ENCODE results near the gene PRKAR1A.

PRKAR1A gene

DNA sequence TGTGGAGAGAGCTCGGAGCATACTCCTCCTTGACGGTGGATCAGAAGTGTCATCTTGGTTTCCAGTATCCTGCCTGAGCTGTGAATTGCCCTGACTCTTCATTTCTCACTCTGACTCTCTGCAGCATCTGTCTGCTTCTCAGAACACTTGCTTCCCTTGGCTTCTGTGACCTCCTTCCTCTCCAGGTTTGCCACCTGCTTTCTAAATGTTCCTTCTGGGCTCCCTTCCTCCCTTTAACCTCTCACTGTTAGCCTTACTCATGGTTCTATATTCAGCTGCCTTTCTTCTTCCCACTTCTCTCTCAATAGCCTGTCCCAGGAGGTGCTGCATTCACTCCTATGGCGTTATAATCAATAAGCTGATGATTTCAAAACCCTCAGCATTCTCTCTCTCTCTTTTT, 11.2 kb upstream of the PRKAR1A start:
- ATAC-seq, result no peak
- no peak for TF ChIP-seq ARNTL (CRISPR knock-in tag; IDR thresholded peaks at IDR 0.05; ENCODE audit: borderline replicate concordance, low read depth)
- TF ChIP-seq TCF4 (CRISPR knock-in tag; IDR thresholded peaks at IDR 0.05; ENCODE audit: borderline replicate concordance), result no peak

DNA sequence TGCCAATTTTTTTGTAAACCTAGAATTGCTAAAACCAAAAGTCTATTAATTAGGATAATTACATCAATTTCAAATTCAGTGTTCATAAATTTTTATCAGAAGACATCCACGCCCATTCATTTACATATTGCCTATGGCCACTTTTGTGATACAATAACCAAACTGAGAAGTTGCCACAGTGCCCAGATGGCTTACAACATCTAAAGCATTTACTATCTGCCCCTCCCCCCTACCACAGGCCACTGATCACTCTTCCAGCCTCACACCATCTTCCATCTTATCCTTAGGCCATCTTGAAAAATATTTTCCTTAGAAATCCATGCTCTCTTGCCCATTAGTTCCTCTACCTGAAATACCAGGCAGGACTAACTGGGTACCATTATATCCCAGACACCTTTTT, 6.3 kb upstream of the PRKAR1A start:
- ATAC-seq, result no peak

DNA sequence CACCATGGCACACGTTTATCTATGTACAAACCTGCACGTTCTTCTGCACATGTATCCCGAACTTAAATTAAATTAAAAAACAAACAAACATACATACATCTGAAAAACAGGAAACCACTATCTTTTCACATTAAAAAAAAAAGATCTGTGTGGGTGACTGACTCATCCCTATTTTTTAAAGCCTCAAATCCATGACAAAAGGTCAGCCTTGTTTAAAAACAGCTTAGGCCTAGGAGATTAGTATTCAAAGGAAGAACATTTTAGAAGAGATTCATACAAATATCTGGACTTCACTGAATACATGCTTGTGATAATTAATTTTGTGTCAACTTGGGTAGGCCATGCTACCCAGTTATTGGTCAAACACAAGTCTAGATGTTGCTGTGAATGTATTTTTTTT, 4.7 kb upstream of the PRKAR1A start:
- no peak for TF ChIP-seq ESRRG (CRISPR knock-in tag; IDR thresholded peaks at IDR 0.05)
- ATAC-seq, result no peak

More for the DNA sequence above, 6.3 kb upstream of the PRKAR1A start:
- TF ChIP-seq SNAI2 (CRISPR knock-in tag; IDR thresholded peaks at IDR 0.05) (no peak), ISL1 (CRISPR knock-in tag; IDR thresholded peaks at IDR 0.05) (no peak), ZNF565 (CRISPR knock-in tag; conservative IDR thresholded peaks at IDR 0.05; ENCODE audit: low read depth) (no peak), ZC3H10 (CRISPR knock-in tag; IDR thresholded peaks at IDR 0.05) (no peak), BACH2 (CRISPR knock-in tag; IDR thresholded peaks at IDR 0.05; ENCODE audit: borderline replicate concordance) (no peak), ZFP3 (CRISPR knock-in tag; IDR thresholded peaks at IDR 0.05) (no peak), TCF4 (CRISPR knock-in tag; IDR thresholded peaks at IDR 0.05; ENCODE audit: borderline replicate concordance) (no peak)

DNA sequence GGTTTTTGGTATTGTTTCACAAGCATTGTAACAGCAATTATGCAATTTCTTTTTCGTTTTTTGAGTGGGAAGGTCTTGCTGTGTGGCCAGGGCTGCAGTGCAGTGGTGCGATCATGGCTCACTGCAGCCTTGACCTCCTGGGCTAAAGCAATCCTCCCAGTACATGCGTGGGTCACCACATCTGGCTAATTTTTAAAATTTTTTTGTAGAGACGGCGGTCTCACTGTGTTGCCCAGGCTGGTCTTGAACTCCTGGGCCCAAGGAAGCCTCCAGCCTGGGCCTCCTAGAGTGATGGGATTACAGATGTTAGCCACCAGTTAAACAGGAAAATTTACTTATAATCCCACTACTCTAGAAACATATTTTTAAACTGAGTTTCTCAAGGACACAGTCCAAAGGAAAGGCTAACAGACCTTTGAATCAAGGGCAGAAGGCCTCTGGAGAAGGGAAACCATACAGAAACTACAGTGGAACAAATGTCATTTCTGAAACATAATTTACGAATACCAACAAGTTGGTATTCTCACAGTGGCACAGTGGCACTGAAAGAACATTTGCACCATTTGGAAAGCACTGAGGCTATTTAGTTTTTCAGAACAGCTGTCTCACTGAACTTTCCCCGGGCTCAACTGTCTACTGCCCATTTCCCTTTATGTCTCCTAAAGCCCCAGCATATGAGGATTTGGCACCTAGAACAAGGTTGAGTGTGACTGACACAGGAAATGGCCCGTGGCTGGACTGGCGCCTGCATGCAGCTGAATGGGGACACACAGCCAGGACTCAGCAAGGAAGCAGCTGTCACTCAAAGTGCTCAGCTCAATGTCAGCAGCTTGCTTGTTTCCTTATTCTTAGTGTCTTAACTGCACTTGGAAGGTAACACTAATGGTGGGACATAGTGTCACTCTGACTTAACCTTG, 2.8 kb upstream of the PRKAR1A start:
- no peak for ATAC-seq
- TF ChIP-seq BACH2 (CRISPR knock-in tag; IDR thresholded peaks at IDR 0.05; ENCODE audit: borderline replicate concordance), result no peak
- TF ChIP-seq, protein P1, sequence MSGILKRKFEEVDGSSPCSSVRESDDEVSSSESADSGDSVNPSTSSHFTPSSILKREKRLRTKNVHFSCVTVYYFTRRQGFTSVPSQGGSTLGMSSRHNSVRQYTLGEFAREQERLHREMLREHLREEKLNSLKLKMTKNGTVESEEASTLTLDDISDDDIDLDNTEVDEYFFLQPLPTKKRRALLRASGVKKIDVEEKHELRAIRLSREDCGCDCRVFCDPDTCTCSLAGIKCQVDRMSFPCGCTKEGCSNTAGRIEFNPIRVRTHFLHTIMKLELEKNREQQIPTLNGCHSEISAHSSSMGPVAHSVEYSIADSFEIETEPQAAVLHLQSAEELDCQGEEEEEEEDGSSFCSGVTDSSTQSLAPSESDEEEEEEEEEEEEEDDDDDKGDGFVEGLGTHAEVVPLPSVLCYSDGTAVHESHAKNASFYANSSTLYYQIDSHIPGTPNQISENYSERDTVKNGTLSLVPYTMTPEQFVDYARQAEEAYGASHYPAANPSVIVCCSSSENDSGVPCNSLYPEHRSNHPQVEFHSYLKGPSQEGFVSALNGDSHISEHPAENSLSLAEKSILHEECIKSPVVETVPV (CRISPR knock-in tag; IDR thresholded peaks at IDR 0.05), result no peak
- no peak for TF ChIP-seq ZNF8 (CRISPR knock-in tag; IDR thresholded peaks at IDR 0.05)
- TF ChIP-seq ZC3H10 (CRISPR knock-in tag; IDR thresholded peaks at IDR 0.05), result no peak
- TF ChIP-seq ZFP3 (CRISPR knock-in tag; IDR thresholded peaks at IDR 0.05), result no peak
- TF ChIP-seq PPARA (CRISPR knock-in tag; IDR thresholded peaks at IDR 0.05; ENCODE audit: borderline replicate concordance), result no peak
- no peak for TF ChIP-seq TCF4 (CRISPR knock-in tag; IDR thresholded peaks at IDR 0.05; ENCODE audit: borderline replicate concordance)
- TF ChIP-seq, protein P2, sequence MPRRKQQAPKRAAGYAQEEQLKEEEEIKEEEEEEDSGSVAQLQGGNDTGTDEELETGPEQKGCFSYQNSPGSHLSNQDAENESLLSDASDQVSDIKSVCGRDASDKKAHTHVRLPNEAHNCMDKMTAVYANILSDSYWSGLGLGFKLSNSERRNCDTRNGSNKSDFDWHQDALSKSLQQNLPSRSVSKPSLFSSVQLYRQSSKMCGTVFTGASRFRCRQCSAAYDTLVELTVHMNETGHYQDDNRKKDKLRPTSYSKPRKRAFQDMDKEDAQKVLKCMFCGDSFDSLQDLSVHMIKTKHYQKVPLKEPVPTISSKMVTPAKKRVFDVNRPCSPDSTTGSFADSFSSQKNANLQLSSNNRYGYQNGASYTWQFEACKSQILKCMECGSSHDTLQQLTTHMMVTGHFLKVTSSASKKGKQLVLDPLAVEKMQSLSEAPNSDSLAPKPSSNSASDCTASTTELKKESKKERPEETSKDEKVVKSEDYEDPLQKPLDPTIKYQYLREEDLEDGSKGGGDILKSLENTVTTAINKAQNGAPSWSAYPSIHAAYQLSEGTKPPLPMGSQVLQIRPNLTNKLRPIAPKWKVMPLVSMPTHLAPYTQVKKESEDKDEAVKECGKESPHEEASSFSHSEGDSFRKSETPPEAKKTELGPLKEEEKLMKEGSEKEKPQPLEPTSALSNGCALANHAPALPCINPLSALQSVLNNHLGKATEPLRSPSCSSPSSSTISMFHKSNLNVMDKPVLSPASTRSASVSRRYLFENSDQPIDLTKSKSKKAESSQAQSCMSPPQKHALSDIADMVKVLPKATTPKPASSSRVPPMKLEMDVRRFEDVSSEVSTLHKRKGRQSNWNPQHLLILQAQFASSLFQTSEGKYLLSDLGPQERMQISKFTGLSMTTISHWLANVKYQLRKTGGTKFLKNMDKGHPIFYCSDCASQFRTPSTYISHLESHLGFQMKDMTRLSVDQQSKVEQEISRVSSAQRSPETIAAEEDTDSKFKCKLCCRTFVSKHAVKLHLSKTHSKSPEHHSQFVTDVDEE (CRISPR knock-in tag; IDR thresholded peaks at IDR 0.05), result no peak
- TF ChIP-seq RARB (CRISPR knock-in tag; IDR thresholded peaks at IDR 0.05), result no peak
- no peak for TF ChIP-seq CSDC2 (CRISPR knock-in tag; IDR thresholded peaks at IDR 0.05)
- TF ChIP-seq, protein P3, sequence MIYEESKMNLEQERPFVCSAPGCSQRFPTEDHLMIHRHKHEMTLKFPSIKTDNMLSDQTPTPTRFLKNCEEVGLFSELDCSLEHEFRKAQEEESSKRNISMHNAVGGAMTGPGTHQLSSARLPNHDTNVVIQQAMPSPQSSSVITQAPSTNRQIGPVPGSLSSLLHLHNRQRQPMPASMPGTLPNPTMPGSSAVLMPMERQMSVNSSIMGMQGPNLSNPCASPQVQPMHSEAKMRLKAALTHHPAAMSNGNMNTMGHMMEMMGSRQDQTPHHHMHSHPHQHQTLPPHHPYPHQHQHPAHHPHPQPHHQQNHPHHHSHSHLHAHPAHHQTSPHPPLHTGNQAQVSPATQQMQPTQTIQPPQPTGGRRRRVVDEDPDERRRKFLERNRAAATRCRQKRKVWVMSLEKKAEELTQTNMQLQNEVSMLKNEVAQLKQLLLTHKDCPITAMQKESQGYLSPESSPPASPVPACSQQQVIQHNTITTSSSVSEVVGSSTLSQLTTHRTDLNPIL (CRISPR knock-in tag; IDR thresholded peaks at IDR 0.05; ENCODE audit: low read depth), result no peak
- no peak for TF ChIP-seq ARNTL (CRISPR knock-in tag; IDR thresholded peaks at IDR 0.05; ENCODE audit: borderline replicate concordance, low read depth)
- TF ChIP-seq ZFP30 (CRISPR knock-in tag; IDR thresholded peaks at IDR 0.05), result no peak

DNA sequence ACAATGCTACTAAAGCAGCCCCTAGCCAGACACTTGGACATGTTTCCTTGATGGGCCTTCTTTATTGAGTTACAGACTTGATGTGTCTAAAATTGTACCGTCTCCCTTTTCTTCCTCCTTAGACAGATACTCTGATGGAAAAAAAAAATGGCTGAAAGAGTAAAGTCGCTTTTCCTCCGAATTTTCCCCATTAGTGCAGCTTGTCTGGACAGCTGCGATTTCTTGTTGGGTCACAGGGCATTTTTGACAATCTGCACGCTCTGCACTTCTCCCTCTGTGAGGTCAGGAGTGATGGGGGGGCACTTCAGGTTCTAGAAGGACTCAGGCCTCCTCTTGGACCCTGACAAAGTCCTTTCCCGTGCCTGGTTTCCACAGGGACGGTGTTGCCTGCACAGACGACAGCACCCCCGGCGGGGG, 968 bp upstream of the PRKAR1A start:
- no peak for ATAC-seq
- no peak for TF ChIP-seq GLIS3 (CRISPR knock-in tag; IDR thresholded peaks at IDR 0.05)
- TF ChIP-seq ZFP3 (CRISPR knock-in tag; IDR thresholded peaks at IDR 0.05), result peak; percentile 72
- TF ChIP-seq ZNF8 (CRISPR knock-in tag; IDR thresholded peaks at IDR 0.05), result no peak
- TF ChIP-seq ZNF70 (CRISPR knock-in tag; IDR thresholded peaks at IDR 0.05), result no peak

Data from SK-N-SH treated with all-trans-retinoic acid at 6 μM for 48 hours (cell line).